ENCODE data around the gene FAM177A1.

DNA sequence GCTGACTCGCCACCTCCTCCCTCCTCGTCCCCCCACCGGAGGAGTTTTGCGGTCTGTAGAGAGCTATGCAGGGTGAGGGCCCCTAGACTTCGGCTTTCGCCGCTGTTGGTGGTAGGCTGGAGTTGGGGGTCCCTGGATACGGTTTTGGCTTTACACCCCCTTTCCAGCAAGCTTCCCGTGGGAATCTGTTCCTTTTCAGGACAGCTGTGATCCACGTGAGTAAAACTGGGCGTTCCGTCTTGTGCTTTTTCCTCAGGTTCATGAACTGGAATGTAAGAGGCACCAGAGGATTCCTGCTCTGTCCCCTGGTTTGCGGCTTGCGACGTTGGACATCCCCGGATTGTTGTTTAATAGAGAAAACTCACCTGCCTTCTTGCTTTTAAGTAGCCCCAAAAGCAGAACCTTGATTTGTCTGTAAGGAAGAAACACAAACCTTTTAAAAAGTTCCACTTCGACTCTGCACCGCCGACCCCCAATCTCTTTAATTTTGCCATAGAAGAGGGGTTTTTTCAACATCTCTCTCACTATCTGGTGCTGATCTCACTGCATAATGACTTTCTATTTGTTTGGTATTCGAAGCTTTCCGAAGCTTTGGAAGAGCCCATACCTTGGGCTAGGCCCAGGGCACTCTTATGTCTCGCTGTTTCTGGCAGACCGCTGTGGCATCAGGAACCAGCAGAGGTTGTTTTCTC, 76.8 kb downstream of the FAM177A1 start:
- TF ChIP-seq TAF1 (IDR thresholded peaks at IDR 0.05; ENCODE audit: borderline replicate concordance, low read depth, low read length) = no peak
- no peak for TF ChIP-seq POLR2A (IDR thresholded peaks at IDR 0.05; ENCODE audit: low read depth, low read length)
- no peak for TF ChIP-seq POLR2AphosphoS5 (IDR thresholded peaks at IDR 0.05; ENCODE audit: low read depth, low read length)

Measured in GM12892 (cell line).